Fibroblast of villous mesenchyme (primary cell): Measurements from ENCODE around the gene PPID. TPM values are rescaled to one million over a fixed set of nuclear protein-coding genes. Genes with fewer than 3 reads are reported as not detected.
"Not testable (repeated sequence)": the region's sequence is repeated elsewhere in the genome, so short reads cannot be mapped to it uniquely, and the experiment has no call there.

ENCODE experiments used
- DNase-seq: peaks from one replicate; pipeline ENCODE4 v3.0.0-alpha.2; 2010; ENCODE audit warnings: low read depth
- H3K4me3 ChIP-seq: 2 replicates; pipeline ENCODE4 v1.5.1; 2011; ENCODE audit warnings: low read depth, mild to moderate bottlenecking, low read length
- CTCF ChIP-seq: IDR thresholded peaks from 2 replicates; pipeline ENCODE4 v1.5.1; 2012; ENCODE audit warnings: low read depth, mild to moderate bottlenecking, low read length; ENCODE audit not compliant: insufficient read depth
- total RNA-seq: library from RNA; depleted of rRNA; stranded (reverse); fragments of >200 nt; gene quantifications from 2 replicates; pipeline ENCODE4 v1.2.3, GENCODE V29; 2012

PPID gene
- total RNA-seq, 1 donor = 27.2 TPM

- TF ChIP-seq CTCF = no peak
- DNase-seq = no peak
- H3K4me3 ChIP-seq = no peak overlapping the region
Measured at GRCh38 chr4:158714937-158715336, 8.3 kb downstream of the PPID start.

GRCh38 chr4:158712622-158713021 is 10.6 kb downstream of the PPID start:
- not testable (repeated sequence) for H3K4me3 ChIP-seq, DNase-seq

GRCh38 chr4:158710814-158711213 is 12.4 kb downstream of the PPID start:
- peak; percentile 3 for DNase-seq
- peak; percentile 22 for TF ChIP-seq CTCF
- H3K4me3 ChIP-seq = no peak overlapping the region

- TF ChIP-seq CTCF = no peak
- DNase-seq = no peak
Measured at GRCh38 chr4:158704274-158704673, 18.9 kb downstream of the PPID start.

GRCh38 chr4:158688813-158689212 is 34.4 kb downstream of the PPID start:
- DNase-seq = no peak
- no peak overlapping the region for H3K4me3 ChIP-seq
- no peak for TF ChIP-seq CTCF

More at GRCh38 chr4:158704274-158704673, 18.9 kb downstream of the PPID start:
- no peak overlapping the region for H3K4me3 ChIP-seq

- no peak for DNase-seq
- no peak overlapping the region for H3K4me3 ChIP-seq
- no peak for TF ChIP-seq CTCF
Measured at GRCh38 chr4:158682066-158682465, 41.1 kb downstream of the PPID start.

GRCh38 chr4:158681629-158682028 is 41.6 kb downstream of the PPID start:
- DNase-seq = no peak

More at GRCh38 chr4:158681629-158682028, 41.6 kb downstream of the PPID start:
- no peak for TF ChIP-seq CTCF
- H3K4me3 ChIP-seq = no peak overlapping the region
